Tibial nerve (tissue), 4 donors: ENCODE data around the gene SNRNP48. TPM values are rescaled to one million over a fixed set of nuclear protein-coding genes. Genes with fewer than 3 reads are reported as not detected.

Source experiments
- DNase-seq, 2 donors: peaks; one replicate each; pipeline ENCODE4 v3.0.0-alpha.2; 2019; ENCODE audit warnings: low spot score in 2 of 2
- H3K27ac ChIP-seq, 4 donors: fragments of 200-600 bp; sonication (generic) in 3 of 4; one replicate each; pipeline ENCODE4 v1.5.1; 2017 to 2019; ENCODE audit warnings: mild to moderate bottlenecking in 1 of 4
- H3K27me3 ChIP-seq, 2 donors: fragments of 200-600 bp; sonication (generic) in 1 of 2; one replicate each; pipeline versions ENCODE4 v1.5.1 to v1.6.0; 2017 to 2019
- H3K36me3 ChIP-seq, 3 donors: fragments of 200-600 bp; sonication (generic); one replicate each; pipeline ENCODE4 v1.5.1; 2018 to 2019
- H3K4me1 ChIP-seq, 4 donors: fragments of 200-600 bp; sonication (generic) in 3 of 4; one replicate each; pipeline ENCODE4 v1.5.1; 2017 to 2019
- H3K4me3 ChIP-seq, 4 donors: fragments of 200-600 bp; sonication (generic) in 3 of 4; one replicate each; pipeline ENCODE4 v1.5.1; 2017 to 2019; ENCODE audit warnings: mild to moderate bottlenecking in 1 of 4, moderate library complexity in 1 of 4
- H3K9me3 ChIP-seq, 4 donors: fragments of 200-600 bp; sonication (generic) in 3 of 4; one replicate each; pipeline ENCODE4 v1.5.1; 2017 to 2019
- CTCF ChIP-seq, 5 experiments: fragments of 200-600 bp in 3 of 5; fragments of 450-650 bp in 2 of 5; sonication (generic) in 3 of 5; IDR thresholded peaks; one replicate each; pipeline ENCODE4 v1.5.1; 2016 to 2019; ENCODE audit warnings: antibody characterized with exemption in 5 of 5, mild to moderate bottlenecking in 3 of 5, moderate library complexity in 2 of 5
- EP300 ChIP-seq, 2 donors: sonication (generic); formaldehyde crosslinking; IDR thresholded peaks; one replicate each; pipeline ENCODE4 v1.6.1; 2017; ENCODE audit warnings: antibody characterized with exemption in 2 of 2, mild to moderate bottlenecking in 1 of 2
- POLR2A ChIP-seq, 2 donors: fragments of 450-650 bp; IDR thresholded peaks; one replicate each; pipeline ENCODE4 v1.6.1; 2017; ENCODE audit warnings: antibody characterized with exemption in 2 of 2, mild to moderate bottlenecking in 2 of 2, moderate library complexity in 2 of 2
- WGBS, 2 donors: methylation state at CpG; one replicate each; pipeline ENCODE4 v1.1.5; 2018; 5-methylcytosine and 5-hydroxymethylcytosine counted together
- total RNA-seq, 4 donors: library from RNA; depleted of rRNA; stranded (reverse); fragments of >200 nt; gene quantifications; one replicate each; pipeline ENCODE4 v1.1.0, GENCODE V29; 2016

Gene SNRNP48
- total RNA-seq, 4 donors from 2014 or later = 7.8 to 15.7 (median 11.8) TPM

- Histone ChIP-seq H3K9me3 (no peaks in the 10 kb centered on the region), H3K27ac (no peak overlapping the region), H3K4me1 (no peaks in the 10 kb centered on the region), H3K36me3 (no peaks in the 10 kb centered on the region), H3K27me3 (no peaks in the 10 kb centered on the region), H3K4me3 (no peak overlapping the region)
- TF ChIP-seq EP300 (IDR thresholded peaks at IDR 0.05) = no peak
- TF ChIP-seq CTCF (IDR thresholded peaks at IDR 0.05) = no peak
- no peak for TF ChIP-seq POLR2A (IDR thresholded peaks at IDR 0.05)
- 95 to 99% methylated on average over 3 of the region's 3 CpGs for WGBS, 2 donors
- no peak for DNase-seq
These were observed 49.4 kb downstream of the SNRNP48 start for GRCh38 chr6:7639427-7639826.

GRCh38 chr6:7640016-7640415 is 50.0 kb downstream of the SNRNP48 start:
- Histone ChIP-seq H3K4me3 (no peak overlapping the region), H3K4me1 (no peaks in the 10 kb centered on the region), H3K9me3 (no peaks in the 10 kb centered on the region), H3K27me3 (no peaks in the 10 kb centered on the region), H3K36me3 (no peaks in the 10 kb centered on the region), H3K27ac (no peak overlapping the region)
- WGBS, 2 donors = 94 to 97% methylated on average over 1 of the region's 1 CpG
- TF ChIP-seq CTCF (IDR thresholded peaks at IDR 0.05) = no peak
- TF ChIP-seq EP300 (IDR thresholded peaks at IDR 0.05) = no peak
- no peak for TF ChIP-seq POLR2A (IDR thresholded peaks at IDR 0.05)
- no peak for DNase-seq

DNA sequence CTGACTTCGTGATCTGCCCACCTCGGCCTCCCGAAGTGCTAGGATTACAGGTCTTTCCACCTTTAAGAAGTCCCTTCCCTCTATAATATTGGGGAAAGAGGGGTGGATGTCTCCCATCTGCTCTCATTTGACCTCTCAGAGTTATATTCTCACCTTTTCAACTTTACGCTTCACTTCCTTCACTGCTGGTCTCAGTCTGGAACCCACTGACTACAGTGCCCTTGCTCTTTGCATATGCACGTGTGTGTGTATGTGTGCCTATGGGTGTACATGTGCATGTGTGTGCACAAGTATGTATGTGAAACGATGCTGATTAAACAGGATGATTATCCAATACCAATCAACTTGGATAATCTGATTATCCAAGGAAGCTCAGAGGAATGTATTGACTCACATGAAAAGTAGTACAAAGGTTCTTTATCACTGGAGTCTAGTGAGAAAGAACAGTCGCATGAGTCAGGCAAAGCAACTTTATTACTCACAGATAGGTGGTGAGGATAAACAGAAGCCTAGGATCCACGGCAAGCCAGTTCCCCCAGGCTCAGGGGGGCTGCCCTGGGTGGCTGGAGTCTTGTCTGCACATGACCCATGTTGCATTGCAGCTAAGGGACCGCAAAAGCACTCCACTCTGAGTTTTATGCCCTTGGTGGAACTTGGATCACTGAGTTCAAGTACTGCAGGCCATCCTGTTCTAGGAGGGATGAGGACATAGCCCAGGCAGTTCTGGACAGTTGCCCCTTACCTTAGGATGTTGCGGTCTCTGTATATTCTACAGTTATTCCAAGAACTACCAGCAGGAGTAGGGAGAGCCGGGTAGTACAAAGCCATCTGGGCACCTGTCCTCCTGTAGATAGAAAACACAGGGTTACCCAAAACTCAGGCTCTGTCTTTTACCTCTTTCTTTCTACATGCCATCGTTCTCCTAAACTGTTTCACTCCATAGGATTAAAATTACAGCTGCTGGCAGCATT is 50.9 kb downstream of the SNRNP48 start:
- DNase-seq = no peak
- WGBS, 2 donors = 82 to 85% methylated on average over 12 of the region's 12 CpGs
- H3K27me3 ChIP-seq = no peaks in the 10 kb centered on the region
- H3K4me3 ChIP-seq = no peak overlapping the region
- H3K27ac ChIP-seq = no peak overlapping the region
- H3K36me3 ChIP-seq = no peaks in the 10 kb centered on the region
- no peak for TF ChIP-seq EP300 (IDR thresholded peaks at IDR 0.05)
- H3K9me3 ChIP-seq = no peaks in the 10 kb centered on the region
- H3K4me1 ChIP-seq = no peaks in the 10 kb centered on the region

DNA sequence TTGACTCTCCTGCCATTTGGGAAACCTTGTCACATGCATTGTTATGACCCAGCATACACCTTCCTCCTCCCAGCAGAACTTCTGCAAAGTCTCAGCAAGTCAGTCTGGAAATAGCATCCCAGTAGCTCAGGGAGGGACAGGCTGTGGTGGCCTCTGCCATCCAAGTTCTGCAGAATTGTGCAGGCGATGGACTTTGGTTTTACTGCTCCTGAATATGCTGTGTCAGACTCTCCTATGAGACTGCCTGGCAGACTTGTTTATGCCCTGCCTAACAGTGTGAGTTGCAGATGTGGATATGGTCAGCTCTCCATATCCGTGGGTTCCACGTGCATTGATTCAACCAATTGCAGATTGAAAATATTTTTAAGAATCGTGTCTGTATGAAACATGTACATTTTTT is 52.8 kb downstream of the SNRNP48 start:
- 79 to 87% methylated on average over 4 of the region's 4 CpGs for WGBS, 2 donors
- TF ChIP-seq EP300 (IDR thresholded peaks at IDR 0.05) (no peak), CTCF (IDR thresholded peaks at IDR 0.05) (no peak), POLR2A (IDR thresholded peaks at IDR 0.05) (no peak)
- DNase-seq = no peak
- Histone ChIP-seq H3K27me3 (no peaks in the 10 kb centered on the region), H3K36me3 (no peaks in the 10 kb centered on the region), H3K9me3 (no peaks in the 10 kb centered on the region), H3K4me3 (no peak overlapping the region), H3K27ac (no peak overlapping the region), H3K4me1 (no peaks in the 10 kb centered on the region)

GRCh38 chr6:7644417-7644816 is 54.4 kb downstream of the SNRNP48 start:
- Histone ChIP-seq H3K4me3 (no peak overlapping the region), H3K27me3 (no peaks in the 10 kb centered on the region), H3K27ac (no peak overlapping the region), H3K4me1 (no peaks in the 10 kb centered on the region), H3K9me3 (no peaks in the 10 kb centered on the region), H3K36me3 (no peaks in the 10 kb centered on the region)
- 93% methylated on average over 2 of the region's 2 CpGs for WGBS, 2 donors
- TF ChIP-seq CTCF (IDR thresholded peaks at IDR 0.05) (no peak), POLR2A (IDR thresholded peaks at IDR 0.05) (no peak), EP300 (IDR thresholded peaks at IDR 0.05) (no peak)
- no peak for DNase-seq
